ENCODE measurements around the gene NEDD4L. TPM values are rescaled to one million over a fixed set of nuclear protein-coding genes. Genes with fewer than 3 reads are reported as not detected.
A peak's percentile ranks its signal among the peaks of the same experiment; 100 is the strongest.

The NEDD4L gene
- total and polyA plus RNA-seq, 10 of the 15 experiments (the other 5 are each of a cell fraction or from before 2014, with no cell fraction given), result 7.4 to 24.0 (median 17.7) TPM

- no peak for TF ChIP-seq PML (IDR thresholded peaks at IDR 0.05; ENCODE audit: low read length)
- TF ChIP-seq ZNF384 (IDR thresholded peaks at IDR 0.05; ENCODE audit: borderline replicate concordance, low read depth, low read length), result no peak
Measured at GRCh38 chr18:58315739-58316215, 271.8 kb downstream of the NEDD4L start (continued).

GRCh38 chr18:58316396-58317342, 272.6 kb downstream of the NEDD4L start:
- H3K27ac ChIP-seq (ENCODE audit: control insufficient read depth, insufficient read depth), result no peak overlapping the region
- ChIA-PET POLR2A (interaction anchor here (1.5 kb wide), 1 partner anchor 16 kb away, joined by 3 read pairs; no protein-coding TSS in a partner anchor), SMC1A (ENCODE audit: uncharacterized antibody, unreplicated experiment) (interaction anchor here (0.6 to 3.1 kb wide), 16 partner anchors 8 to 274 kb away, joined by 3 to 20 read pairs (median 4); no protein-coding TSS in a partner anchor), CTCF (interaction anchor here (0.8 to 1.9 kb wide), 10 partner anchors 12 to 180 kb away, joined by 3 to 10 read pairs (median 3); no protein-coding TSS in a partner anchor), RAD21 (ENCODE audit: unreplicated experiment) (interaction anchor here (0.6 to 1.5 kb wide), 8 partner anchors 12 to 127 kb away, joined by 3 to 11 read pairs (median 3); no protein-coding TSS in a partner anchor)
- H4K20me1 ChIP-seq (ENCODE audit: control insufficient read depth, insufficient read depth), result no peaks in the 10 kb centered on the region
- H3K9ac ChIP-seq (ENCODE audit: control insufficient read depth, insufficient read depth, low read length), result no peak overlapping the region
- no peaks in the 10 kb centered on the region for H3K36me3 ChIP-seq (ENCODE audit: control insufficient read depth in 2 of 2, insufficient read depth in 2 of 2, low read length in 1 of 2)
- H3K4me2 ChIP-seq (ENCODE audit: control insufficient read depth, insufficient read depth), result no peak overlapping the region
- in situ Hi-C loops (cut with MboI), result no loop called here
- ATAC-seq (peak; percentile 45), FAIRE-seq (no peak), DNase-seq (ENCODE audit: low read depth, low spot score) (no peak)
- H3K27me3 ChIP-seq (replicated peaks in 1 of 2; ENCODE audit: control insufficient read depth in 2 of 2, insufficient read depth in 2 of 2, low read length in 1 of 2), result no peaks in the 10 kb centered on the region
- H2AFZ ChIP-seq (ENCODE audit: control insufficient read depth, low read depth, low read length), result peak overlapping the region; percentile 15; the same call in 1 of the 2 replicates
- intact Hi-C loops (cut with micrococcal nuclease; ENCODE audit: unreplicated experiment), result no loop called here
- H3K9me3 ChIP-seq (replicated peaks; ENCODE audit: control insufficient read depth, insufficient read depth, low read length), result no peaks in the 10 kb centered on the region
- no TSS peak for BruUV-seq (replicated peaks)
- WGBS (ENCODE audit: insufficient coverage, insufficient replicate concordance, low lambda C conversion rate, missing lambda C conversion rate), result 67% methylated on average over 16 of the region's 16 CpGs
- TF ChIP-seq NFXL1 (IDR thresholded peaks at IDR 0.05; ENCODE audit: borderline replicate concordance) (no peak), BHLHE40 (IDR thresholded peaks at IDR 0.05; ENCODE audit: borderline replicate concordance in 1 of 2, low read depth in 2 of 2, low read length in 1 of 2) (0 out of 4 replicates have a peak, but pooled peaks of 1 of the 2 experiments have one; percentile 7)
- H3K4me1 ChIP-seq (ENCODE audit: control insufficient read depth, insufficient read depth, low read length), result peaks cover 12% of the 10 kb centered on the region
- H3K4me3 ChIP-seq, result no peak overlapping the region
- H3K79me2 ChIP-seq (ENCODE audit: control insufficient read depth, insufficient read depth, low read length), result no peaks in the 10 kb centered on the region
